A549 (cell line): ENCODE measurements around the gene ZNF219. TPM values are rescaled to one million over a fixed set of nuclear protein-coding genes. Genes with fewer than 3 reads are reported as not detected.

Source experiments
- ATAC-seq, 2 experiments: fragments of 200-7000 bp in 1 of 2; fragments of >200 bp in 1 of 2; cut with Nextera tagmentation in 1 of 2; cut with Tn5 transposase in 1 of 2; 3 replicates each; pipeline versions ENCODE4 v1.8.0 to v1.9.1; 2018 to 2020; ENCODE audit warnings: mild to moderate bottlenecking in 1 of 2, moderate library complexity in 1 of 2
- CTCF ChIA-PET: fragments of 300-600 bp; sonication (Branson Sonifier 250); formaldehyde crosslinking; extraction: SDS; loops from one replicate; lab custom pipeline; 2021; ENCODE audit warnings: antibody characterized with exemption, inconsistent platforms; lab: Yijun Ruan, JAX
- POLR2A ChIA-PET: fragments of 350-600 bp; formaldehyde crosslinking; extraction: SDS; loops from one replicate; lab custom pipeline; 2021; ENCODE audit warnings: antibody characterized with exemption, inconsistent platforms; lab: Yijun Ruan, JAX
- DNase-seq, 2 experiments: peaks; one replicate each; pipeline versions ENCODE4 v3.0.0 to v3.0.0-alpha.2; 2011 to 2016; ENCODE audit warnings: low read depth in 1 of 2, low spot score in 1 of 2
- FAIRE-seq: peaks from 2 replicates; lab custom pipeline; 2011; peaks lifted over from hg19 to GRCh38; lab: Jason Lieb, UNC
- H3K27ac ChIP-seq, 2 experiments: fragments of >200 bp; sonication (Bioruptor Twin); formaldehyde crosslinking; 3 replicates each; pipeline ENCODE4 v1.5.1; 2016 to 2017
- H3K4me1 ChIP-seq: fragments of >200 bp; sonication (Bioruptor Twin); formaldehyde crosslinking; 3 replicates; pipeline ENCODE4 v1.6.1; 2016
- H3K4me2 ChIP-seq: fragments of >200 bp; sonication (Bioruptor Twin); formaldehyde crosslinking; 3 replicates; pipeline ENCODE4 v1.6.1; 2016
- H3K4me3 ChIP-seq: fragments of >200 bp; sonication (Bioruptor Twin); formaldehyde crosslinking; 3 replicates; pipeline ENCODE4 v1.5.1; 2016
- H3K9me3 ChIP-seq: fragments of >200 bp; sonication (Bioruptor Twin); formaldehyde crosslinking; 3 replicates; pipeline ENCODE4 v1.6.1; 2016
- BHLHE40 ChIP-seq: IDR thresholded peaks from 2 replicates; pipeline ENCODE4 v1.6.1; 2012; ENCODE audit warnings: low read depth, low read length, inconsistent platforms
- CBX2 ChIP-seq: fragments of 200-600 bp; sonication (generic); IDR thresholded peaks from 2 replicates; pipeline ENCODE4 v1.6.1; 2016; ENCODE audit warnings: low read depth, mild to moderate bottlenecking, borderline replicate concordance
- CBX8 ChIP-seq: fragments of 200-600 bp; sonication (generic); IDR thresholded peaks from 2 replicates; pipeline ENCODE4 v1.6.1; 2016
- CEBPB ChIP-seq, 2 experiments: fragments of >200 bp in 1 of 2; sonication (Bioruptor Twin) in 1 of 2; formaldehyde crosslinking in 1 of 2; IDR thresholded peaks; 2 replicates each; pipeline ENCODE4 v1.6.1; 2012 to 2016
- EHMT2 ChIP-seq: fragments of 200-600 bp; sonication (generic); IDR thresholded peaks from 2 replicates; pipeline ENCODE4 v1.6.1; 2016; ENCODE audit warnings: antibody characterized with exemption, low read depth, mild to moderate bottlenecking, moderate library complexity
- FOSL2 ChIP-seq, 2 experiments: fragments of 450-650 bp in 1 of 2; fragments of >200 bp in 1 of 2; sonication (Bioruptor Twin) in 1 of 2; formaldehyde crosslinking; IDR thresholded peaks; 2 replicates each; pipeline versions ENCODE4 v1.5.0 to v1.6.1; 2016 to 2020; ENCODE audit warnings: mild to moderate bottlenecking in 1 of 2, moderate library complexity in 1 of 2
- FOXS1 ChIP-seq: fragments of 250-450 bp; sonication (Bioruptor Pico); IDR thresholded peaks from 2 replicates; pipeline ENCODE4 v1.5.0; 2020; ENCODE audit warnings: mild to moderate bottlenecking, moderate library complexity
- GATA3 ChIP-seq: IDR thresholded peaks from 2 replicates; pipeline ENCODE4 v1.6.1; 2012; ENCODE audit warnings: borderline replicate concordance
- HOXA7 ChIP-seq: fragments of 250-450 bp; sonication (Bioruptor Pico); IDR thresholded peaks from 2 replicates; pipeline ENCODE4 v1.5.0; 2020; ENCODE audit warnings: mild to moderate bottlenecking, moderate library complexity
- HOXB13 ChIP-seq: fragments of 250-450 bp; sonication (Bioruptor Pico); IDR thresholded peaks from 2 replicates; pipeline ENCODE4 v1.5.0; 2020; ENCODE audit warnings: low read depth, mild to moderate bottlenecking, moderate library complexity
- KDM5A ChIP-seq: fragments of 200-600 bp; sonication (generic); IDR thresholded peaks from 2 replicates; pipeline ENCODE4 v1.6.1; 2016; ENCODE audit warnings: antibody characterized with exemption, mild to moderate bottlenecking
- NFE2L2 ChIP-seq: fragments of 150-350 bp; conservative IDR thresholded peaks from 2 replicates; pipeline ENCODE4 v1.6.1; 2014; ENCODE audit warnings: low read length
- NPAS2 ChIP-seq: fragments of 250-450 bp; sonication (Bioruptor Pico); IDR thresholded peaks from 2 replicates; pipeline ENCODE4 v1.8.0; 2022; ENCODE audit warnings: mild to moderate bottlenecking, moderate library complexity, borderline replicate concordance
- NR3C1 ChIP-seq: fragments of >200 bp; sonication (Bioruptor Twin); formaldehyde crosslinking; IDR thresholded peaks from 3 replicates; pipeline ENCODE4 v1.6.1; 2017
- PHF8 ChIP-seq: fragments of 200-600 bp; sonication (generic); IDR thresholded peaks from 2 replicates; pipeline ENCODE4 v1.6.1; 2016; ENCODE audit warnings: low read depth, mild to moderate bottlenecking, antibody characterized with exemption, moderate library complexity, borderline replicate concordance
- RAD21 ChIP-seq, 2 experiments: fragments of >200 bp in 1 of 2; sonication (Bioruptor Twin) in 1 of 2; formaldehyde crosslinking in 1 of 2; IDR thresholded peaks in 1 of 2; conservative IDR thresholded peaks in 1 of 2; 2 replicates in 1 of 2; 3 replicates in 1 of 2; pipeline ENCODE4 v1.6.1; 2012 to 2018; ENCODE audit warnings: inconsistent platforms in 1 of 2
- RCOR1 ChIP-seq: fragments of 150-350 bp; IDR thresholded peaks from 2 replicates; pipeline ENCODE4 v1.6.1; 2014; ENCODE audit warnings: antibody characterized with exemption, low read length, low read depth
- SMC3 ChIP-seq: fragments of >200 bp; sonication (Bioruptor Twin); formaldehyde crosslinking; IDR thresholded peaks from 3 replicates; pipeline ENCODE4 v1.6.1; 2018; ENCODE audit warnings: inconsistent platforms
- SREBF2 ChIP-seq: fragments of 450-650 bp; IDR thresholded peaks from 2 replicates; pipeline ENCODE4 v1.6.1; 2014; ENCODE audit warnings: mild to moderate bottlenecking, moderate library complexity
- ZC3H11A ChIP-seq: fragments of 450-650 bp; IDR thresholded peaks from 2 replicates; pipeline ENCODE4 v1.6.1; 2014; ENCODE audit warnings: antibody characterized with exemption, mild to moderate bottlenecking
- ZFP36 ChIP-seq: fragments of 450-650 bp; IDR thresholded peaks from 2 replicates; pipeline ENCODE4 v1.6.1; 2014; ENCODE audit warnings: borderline replicate concordance; ENCODE audit not compliant: partially characterized antibody
- ZSCAN20 ChIP-seq: fragments of 250-450 bp; sonication (Bioruptor Pico); IDR thresholded peaks from 2 replicates; pipeline ENCODE4 v1.8.0; 2022; ENCODE audit warnings: mild to moderate bottlenecking, moderate library complexity
- WGBS: methylation state at CpG from one replicate; pipeline ENCODE4 v1.1.6; 2017; ENCODE audit errors: missing lambda C conversion rate; 5-methylcytosine and 5-hydroxymethylcytosine counted together
- polyA plus RNA-seq, 4 experiments: library from polyadenylated mRNA; depleted of rRNA in 3 of 4; stranded (reverse); fragments of >200 nt; fragmentation: RNase III in 1 of 4; extraction: RNeasy Plus Mini Kit Qiagen cat#74134 plus additional on column Dnase treatment in 1 of 4; gene quantifications; 2 replicates in 3 of 4; 3 replicates in 1 of 4; pipeline ENCODE4 v1.2.3, GENCODE V29; 2011 to 2017
- TF ChIP-seq, protein P1 (sequence below): IDR thresholded peaks from 2 replicates; pipeline ENCODE4 v1.6.1; 2012; ENCODE audit warnings: low read depth, borderline replicate concordance
- TF ChIP-seq, protein P2 (sequence below): fragments of 250-450 bp; sonication (Bioruptor Pico); IDR thresholded peaks from 2 replicates; pipeline ENCODE4 v1.5.0; 2021; ENCODE audit warnings: mild to moderate bottlenecking, moderate library complexity, borderline replicate concordance
- TF ChIP-seq, protein P3 (sequence below): fragments of >200 bp; sonication (Bioruptor Twin); formaldehyde crosslinking; IDR thresholded peaks from 3 replicates; pipeline ENCODE4 v1.5.1; 2016

The ZNF219 gene
- polyA plus RNA-seq, 2 of the 4 experiments (the other 2 are of a cell fraction): 17.3 to 31.0 TPM

DNA sequence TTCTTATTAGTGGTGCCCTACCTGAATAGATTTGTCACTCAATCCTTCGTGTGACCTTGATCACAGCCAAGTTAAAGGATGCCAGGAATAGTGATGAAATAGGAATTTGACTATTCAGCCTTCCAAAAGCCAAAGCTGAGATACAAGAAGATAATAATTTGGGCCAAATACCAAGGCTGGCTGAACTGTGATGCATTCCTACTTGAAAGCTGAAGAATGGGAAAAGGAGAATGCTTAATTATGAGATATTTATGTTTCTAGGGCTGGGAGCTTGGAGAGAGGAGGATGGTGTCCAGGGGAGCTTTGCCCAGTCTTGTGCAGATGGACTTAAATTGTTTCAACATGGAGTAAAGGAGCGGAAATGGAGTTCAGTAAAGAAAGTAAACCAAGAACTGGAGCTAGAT, 51.1 kb downstream of the ZNF219 start:
- TF ChIP-seq FOXS1 (CRISPR knock-in tag) (no peak), RCOR1 (no peak), NR3C1 (no peak), CBX2 (no peak), PHF8 (no peak), ZSCAN20 (CRISPR knock-in tag) (no peak), RAD21 (conservative IDR thresholded peaks at IDR 0.05 in 1 of 2, IDR thresholded peaks at IDR 0.05 in 1 of 2) (no peak), SMC3 (no peak), NFE2L2 (no peak), BHLHE40 (no peak), ZC3H11A (no peak)
- TF ChIP-seq, protein P1, sequence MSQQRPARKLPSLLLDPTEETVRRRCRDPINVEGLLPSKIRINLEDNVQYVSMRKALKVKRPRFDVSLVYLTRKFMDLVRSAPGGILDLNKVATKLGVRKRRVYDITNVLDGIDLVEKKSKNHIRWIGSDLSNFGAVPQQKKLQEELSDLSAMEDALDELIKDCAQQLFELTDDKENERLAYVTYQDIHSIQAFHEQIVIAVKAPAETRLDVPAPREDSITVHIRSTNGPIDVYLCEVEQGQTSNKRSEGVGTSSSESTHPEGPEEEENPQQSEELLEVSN: no peak
- ChIA-PET CTCF (interaction anchor here (1.0 to 6.8 kb wide), 9 partner anchors 11 to 350 kb away, joined by 3 to 44 read pairs (median 7); partner anchors contain the start of genes ARHGEF40, RNASE13 and RNASE8), POLR2A (no interaction called here)
- ATAC-seq (no peak), FAIRE-seq (no peak), DNase-seq (no peak)
- Histone ChIP-seq H3K9me3 (no peaks in the 10 kb centered on the region), H3K4me3 (no peak overlapping the region), H3K4me1 (no peaks in the 10 kb centered on the region), H3K27ac (no peak overlapping the region), H3K4me2 (no peak overlapping the region)
- 52% methylated on average over 2 of the region's 2 CpGs for WGBS

DNA sequence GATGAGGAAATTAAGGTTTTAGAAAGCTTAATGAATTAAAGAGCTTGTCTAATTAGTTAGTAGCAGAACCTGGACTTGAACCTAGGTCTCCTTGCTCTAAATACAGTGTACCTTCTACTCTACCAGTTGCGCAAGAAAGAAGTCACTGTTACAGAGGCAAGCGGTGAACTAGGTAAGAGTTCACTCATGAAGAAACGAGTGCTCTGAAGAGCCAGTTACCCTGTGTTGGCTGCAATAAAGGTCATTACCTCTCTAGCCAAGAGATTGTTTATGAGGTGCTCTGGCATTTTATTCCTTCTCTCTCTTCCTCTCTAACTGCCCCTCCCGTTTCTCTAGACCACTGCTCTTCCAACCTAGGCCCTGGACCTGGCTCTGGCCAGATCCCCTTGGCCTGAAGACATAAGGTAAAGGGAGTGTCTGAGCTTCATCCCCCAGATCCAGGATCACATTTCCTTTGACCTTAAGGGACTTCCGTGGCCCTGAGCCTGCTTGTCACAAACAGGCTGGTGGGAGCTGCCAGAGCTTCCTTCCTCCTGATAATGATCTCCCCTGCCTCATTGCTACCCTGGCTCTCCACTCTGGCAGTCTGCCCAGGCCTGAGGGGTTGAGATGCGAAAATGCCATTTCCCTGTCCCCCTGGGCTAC, 54.4 kb downstream of the ZNF219 start:
- Histone ChIP-seq H3K27ac (no peak overlapping the region), H3K4me1 (no peaks in the 10 kb centered on the region), H3K4me2 (no peak overlapping the region), H3K9me3 (no peaks in the 10 kb centered on the region), H3K4me3 (no peak overlapping the region)
- ChIA-PET CTCF (interaction anchor here (0.8 to 7.3 kb wide), 8 partner anchors 13 to 73 kb away, joined by 3 to 323 read pairs (median 8); partner anchors contain the start of genes ARHGEF40 and NDRG2), POLR2A (no interaction called here)
- no peak for FAIRE-seq
- no peak for ATAC-seq
- WGBS: 57% methylated on average over 6 of the region's 6 CpGs
- peak; percentile 14 to 53; a peak in 3 of 4 replicates for TF ChIP-seq CEBPB (IDR thresholded peaks at IDR 0.05)
- TF ChIP-seq FOSL2 (IDR thresholded peaks at IDR 0.05): no peak
- no peak for TF ChIP-seq FOSL2 (CRISPR knock-in tag; IDR thresholded peaks at IDR 0.05)
- DNase-seq: no peak

DNA sequence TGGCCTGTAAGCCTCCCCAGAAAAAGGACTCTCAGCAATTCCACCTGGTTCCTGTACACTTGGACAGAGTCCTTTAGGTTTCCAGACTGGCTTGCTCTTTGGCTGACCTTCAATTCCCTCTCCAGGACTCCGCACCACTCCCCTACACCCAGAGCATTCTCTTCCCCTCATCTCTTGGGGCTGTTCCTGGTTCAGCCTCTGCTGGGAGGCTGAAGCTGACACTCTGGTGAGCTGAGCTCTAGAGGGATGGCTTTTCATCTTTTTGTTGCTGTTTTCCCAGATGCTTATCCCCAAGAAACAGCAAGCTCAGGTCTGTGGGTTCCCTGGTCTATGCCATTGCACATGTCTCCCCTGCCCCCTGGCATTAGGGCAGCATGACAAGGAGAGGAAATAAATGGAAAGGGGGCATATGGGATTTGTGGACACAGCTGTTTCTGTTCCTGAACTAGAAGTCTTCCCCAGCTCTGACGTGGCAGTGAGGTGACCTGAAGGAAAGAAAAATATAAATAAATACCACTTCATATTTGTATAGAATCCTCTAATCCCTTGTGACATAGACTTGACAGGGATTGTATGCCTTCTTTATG, 55.0 kb downstream of the ZNF219 start:
- no peak overlapping the region for H3K27ac ChIP-seq
- no peak overlapping the region for H3K4me2 ChIP-seq
- CTCF ChIA-PET: interaction anchor here (0.8 to 7.3 kb wide), 7 partner anchors 25 to 73 kb away, joined by 4 to 323 read pairs (median 9); partner anchors contain the start of genes ARHGEF40 and NDRG2
- no peak overlapping the region for H3K4me3 ChIP-seq
- ATAC-seq: no peak
- POLR2A ChIA-PET: no interaction called here
- H3K9me3 ChIP-seq: no peaks in the 10 kb centered on the region
- TF ChIP-seq NPAS2 (no peak), ZSCAN20 (CRISPR knock-in tag) (no peak), RCOR1 (no peak), HOXA7 (CRISPR knock-in tag) (no peak), ZFP36 (no peak), SMC3 (no peak)
- no peak for DNase-seq
- H3K4me1 ChIP-seq: no peaks in the 10 kb centered on the region
- no peak for FAIRE-seq
- 58% methylated on average over 2 of the region's 2 CpGs for WGBS

DNA sequence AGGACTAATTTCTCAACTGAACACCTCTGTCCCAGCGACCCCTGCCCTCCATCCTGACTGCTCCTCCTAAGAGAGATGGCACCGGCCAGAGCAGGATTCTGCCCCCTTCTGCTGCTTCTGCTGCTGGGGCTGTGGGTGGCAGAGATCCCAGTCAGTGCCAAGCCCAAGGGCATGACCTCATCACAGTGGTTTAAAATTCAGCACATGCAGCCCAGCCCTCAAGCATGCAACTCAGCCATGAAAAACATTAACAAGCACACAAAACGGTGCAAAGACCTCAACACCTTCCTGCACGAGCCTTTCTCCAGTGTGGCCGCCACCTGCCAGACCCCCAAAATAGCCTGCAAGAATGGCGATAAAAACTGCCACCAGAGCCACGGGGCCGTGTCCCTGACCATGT, 55.5 kb downstream of the ZNF219 start:
- no peak overlapping the region for H3K27ac ChIP-seq
- ChIA-PET POLR2A (no interaction called here), CTCF (interaction anchor here (1.5 to 7.3 kb wide), 6 partner anchors 26 to 72 kb away, joined by 4 to 323 read pairs (median 10); partner anchors contain the start of genes ARHGEF40 and NDRG2)
- H3K4me1 ChIP-seq: no peaks in the 10 kb centered on the region
- FAIRE-seq: no peak
- DNase-seq: no peak
- ATAC-seq: no peak
- H3K9me3 ChIP-seq: no peaks in the 10 kb centered on the region
- H3K4me2 ChIP-seq: no peak overlapping the region
- 31% methylated on average over 8 of the region's 8 CpGs for WGBS
- H3K4me3 ChIP-seq: no peak overlapping the region
- TF ChIP-seq KDM5A (no peak), CBX8 (no peak), HOXB13 (CRISPR knock-in tag) (no peak), NR3C1 (no peak), EHMT2 (no peak), SREBF2 (no peak), GATA3 (no peak)
- TF ChIP-seq, protein P1: no peak
- TF ChIP-seq, protein P2, sequence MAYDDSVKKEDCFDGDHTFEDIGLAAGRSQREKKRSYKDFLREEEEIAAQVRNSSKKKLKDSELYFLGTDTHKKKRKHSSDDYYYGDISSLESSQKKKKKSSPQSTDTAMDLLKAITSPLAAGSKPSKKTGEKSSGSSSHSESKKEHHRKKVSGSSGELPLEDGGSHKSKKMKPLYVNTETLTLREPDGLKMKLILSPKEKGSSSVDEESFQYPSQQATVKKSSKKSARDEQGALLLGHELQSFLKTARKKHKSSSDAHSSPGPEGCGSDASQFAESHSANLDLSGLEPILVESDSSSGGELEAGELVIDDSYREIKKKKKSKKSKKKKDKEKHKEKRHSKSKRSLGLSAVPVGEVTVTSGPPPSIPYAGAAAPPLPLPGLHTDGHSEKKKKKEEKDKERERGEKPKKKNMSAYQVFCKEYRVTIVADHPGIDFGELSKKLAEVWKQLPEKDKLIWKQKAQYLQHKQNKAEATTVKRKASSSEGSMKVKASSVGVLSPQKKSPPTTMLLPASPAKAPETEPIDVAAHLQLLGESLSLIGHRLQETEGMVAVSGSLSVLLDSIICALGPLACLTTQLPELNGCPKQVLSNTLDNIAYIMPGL (CRISPR knock-in tag): no peak
- TF ChIP-seq, protein P3, sequence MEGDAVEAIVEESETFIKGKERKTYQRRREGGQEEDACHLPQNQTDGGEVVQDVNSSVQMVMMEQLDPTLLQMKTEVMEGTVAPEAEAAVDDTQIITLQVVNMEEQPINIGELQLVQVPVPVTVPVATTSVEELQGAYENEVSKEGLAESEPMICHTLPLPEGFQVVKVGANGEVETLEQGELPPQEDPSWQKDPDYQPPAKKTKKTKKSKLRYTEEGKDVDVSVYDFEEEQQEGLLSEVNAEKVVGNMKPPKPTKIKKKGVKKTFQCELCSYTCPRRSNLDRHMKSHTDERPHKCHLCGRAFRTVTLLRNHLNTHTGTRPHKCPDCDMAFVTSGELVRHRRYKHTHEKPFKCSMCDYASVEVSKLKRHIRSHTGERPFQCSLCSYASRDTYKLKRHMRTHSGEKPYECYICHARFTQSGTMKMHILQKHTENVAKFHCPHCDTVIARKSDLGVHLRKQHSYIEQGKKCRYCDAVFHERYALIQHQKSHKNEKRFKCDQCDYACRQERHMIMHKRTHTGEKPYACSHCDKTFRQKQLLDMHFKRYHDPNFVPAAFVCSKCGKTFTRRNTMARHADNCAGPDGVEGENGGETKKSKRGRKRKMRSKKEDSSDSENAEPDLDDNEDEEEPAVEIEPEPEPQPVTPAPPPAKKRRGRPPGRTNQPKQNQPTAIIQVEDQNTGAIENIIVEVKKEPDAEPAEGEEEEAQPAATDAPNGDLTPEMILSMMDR: no peak
